ENCODE measurements around the gene CTNNBL1. TPM values are rescaled to one million over a fixed set of nuclear protein-coding genes. Genes with fewer than 3 reads are reported as not detected.
A peak's percentile ranks its signal among the peaks of the same experiment; 100 is the strongest.

CTNNBL1 gene
- total and polyA plus RNA-seq, 8 donors, result 14.8 to 34.9 (median 21.3) TPM

GRCh38 chr20:37885042-37885441 is 191.2 kb downstream of the CTNNBL1 start:
- Histone ChIP-seq H3K4me1 (no peaks in the 10 kb centered on the region), H3K27ac (no peak overlapping the region), H3K4me3 (no peak overlapping the region), H3K36me3 (no peaks in the 10 kb centered on the region), H3K27me3 (no peaks in the 10 kb centered on the region), H3K9me3 (no peaks in the 10 kb centered on the region)
- FAIRE-seq (no peak), DNase-seq (no peak), ATAC-seq (no peak)
- 89 to 97% methylated on average over 8 of the region's 8 CpGs for WGBS, 2 donors
- intact Hi-C loops (cut with DNase I), result no loop called here
- TF ChIP-seq CTCF (IDR thresholded peaks at IDR 0.05), result no peak

GRCh38 chr20:37885593-37886503 is 192.0 kb downstream of the CTNNBL1 start:
- no peak for DNase-seq

DNA sequence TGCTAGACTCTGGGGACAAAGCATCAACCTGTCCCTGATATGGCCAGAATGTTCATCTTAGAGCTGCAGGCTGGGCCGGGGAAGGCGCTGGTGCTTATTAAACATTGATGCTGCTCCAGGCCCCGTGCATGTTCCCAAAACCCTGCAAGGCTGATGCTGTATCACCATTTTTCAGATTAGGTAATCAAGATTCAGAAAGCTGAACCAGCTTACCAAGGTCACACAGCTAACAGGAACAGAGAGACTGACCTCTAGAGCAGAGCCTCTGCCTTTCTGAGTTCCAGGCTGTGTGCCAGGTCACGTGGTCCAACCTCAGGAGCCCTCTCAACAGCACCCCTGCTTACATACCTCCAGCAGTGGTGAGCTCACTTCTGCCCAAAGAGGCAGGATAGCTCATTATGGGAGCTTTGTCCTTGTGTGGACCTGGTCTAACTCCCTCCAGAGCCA is 193.0 kb downstream of the CTNNBL1 start:
- no peak for FAIRE-seq
- Histone ChIP-seq H3K4me3 (no peak overlapping the region), H3K27me3 (no peaks in the 10 kb centered on the region), H3K36me3 (no peaks in the 10 kb centered on the region), H3K4me1 (no peaks in the 10 kb centered on the region), H3K9me3 (no peaks in the 10 kb centered on the region), H3K27ac (no peak overlapping the region)
- intact Hi-C loops (cut with DNase I), result no loop called here
- TF ChIP-seq CTCF (IDR thresholded peaks at IDR 0.05), result no peak
- WGBS, 2 donors, result 50 to 54% methylated on average over 4 of the region's 4 CpGs
- DNase-seq, result peak in 1 of 6 donors; percentile 21
- ATAC-seq, result peak in 2 of 4 donors; percentile 39 to 53

More at GRCh38 chr20:37885593-37886503, 192.0 kb downstream of the CTNNBL1 start:
- WGBS, 2 donors, result 59 to 64% methylated on average over 32 of the region's 32 CpGs
- H3K4me3 ChIP-seq, result no peak overlapping the region
- intact Hi-C loops (cut with DNase I), result no loop called here
- no peaks in the 10 kb centered on the region for H3K4me1 ChIP-seq
- no peak overlapping the region for H3K27ac ChIP-seq
- no peak for ATAC-seq
- TF ChIP-seq CTCF (IDR thresholded peaks at IDR 0.05), result no peak
- FAIRE-seq, result no peak
- H3K36me3 ChIP-seq, result no peaks in the 10 kb centered on the region
- H3K27me3 ChIP-seq, result no peaks in the 10 kb centered on the region
- no peaks in the 10 kb centered on the region for H3K9me3 ChIP-seq

- Histone ChIP-seq H3K36me3 (no peaks in the 10 kb centered on the region), H3K27me3 (no peaks in the 10 kb centered on the region), H3K4me1 (no peaks in the 10 kb centered on the region), H3K9me3 (no peaks in the 10 kb centered on the region), H3K27ac (no peak overlapping the region), H3K4me3 (no peak overlapping the region)
- WGBS, 2 donors, result 83 to 88% methylated on average over 10 of the region's 10 CpGs
- DNase-seq (no peak), FAIRE-seq (no peak), ATAC-seq (no peak)
- intact Hi-C loops (cut with DNase I), result no loop called here
- TF ChIP-seq CTCF (IDR thresholded peaks at IDR 0.05), result no peak
These were observed 194.8 kb downstream of the CTNNBL1 start for GRCh38 chr20:37888641-37889040.

- Histone ChIP-seq H3K9me3 (no peaks in the 10 kb centered on the region), H3K4me1 (no peaks in the 10 kb centered on the region), H3K27me3 (no peaks in the 10 kb centered on the region), H3K4me3 (no peak overlapping the region), H3K36me3 (no peaks in the 10 kb centered on the region), H3K27ac (no peak overlapping the region)
- WGBS, 2 donors, result 73 to 78% methylated on average over 5 of the region's 5 CpGs
- DNase-seq, result no peak
- intact Hi-C loops (cut with DNase I), result no loop called here
- no peak for ATAC-seq
- no peak for TF ChIP-seq CTCF (IDR thresholded peaks at IDR 0.05)
- FAIRE-seq, result no peak
These were observed 196.3 kb downstream of the CTNNBL1 start for GRCh38 chr20:37890108-37890507.
